Measurements from ENCODE around the gene FLG. TPM values are rescaled to one million over a fixed set of nuclear protein-coding genes. Genes with fewer than 3 reads are reported as not detected.
A peak's percentile ranks its signal among the peaks of the same experiment; 100 is the strongest.

Gene FLG
- 0.05 TPM for total RNA-seq
- 0.05 TPM for polyA plus RNA-seq

- Histone ChIP-seq H3K36me3 (ENCODE audit: insufficient read depth) (no peaks in the 10 kb centered on the region), H3K4me3 (ENCODE audit: low read depth, low read length) (no peak within 1 kb of the TSS), H3K27ac (ENCODE audit: low read depth) (no peak within 1 kb of the TSS), H3K4me1 (ENCODE audit: insufficient read depth) (no peaks in the 10 kb centered on the region)
- WGBS: 75% methylated on average over 1 of the region's 1 CpG
- DNase-seq (ENCODE audit: extremely low spot score): no peak
These were observed at the start of gene FLG for GRCh38 chr1:152325111-152325510. FLG (minus strand) TSS chr1:152325239; CDS start chr1:152315456, 9,783 bp downstream.

- Histone ChIP-seq H3K4me3 (ENCODE audit: low read depth, low read length) (no peak overlapping the region), H3K4me1 (ENCODE audit: insufficient read depth) (no peaks in the 10 kb centered on the region), H3K27ac (ENCODE audit: low read depth) (no peak overlapping the region), H3K36me3 (ENCODE audit: insufficient read depth) (no peaks in the 10 kb centered on the region)
- 66% methylated on average over 3 of the region's 3 CpGs for WGBS
- no peak for DNase-seq (ENCODE audit: extremely low spot score)
These were observed 49.4 kb upstream of the FLG start for GRCh38 chr1:152374451-152374850.

DNA sequence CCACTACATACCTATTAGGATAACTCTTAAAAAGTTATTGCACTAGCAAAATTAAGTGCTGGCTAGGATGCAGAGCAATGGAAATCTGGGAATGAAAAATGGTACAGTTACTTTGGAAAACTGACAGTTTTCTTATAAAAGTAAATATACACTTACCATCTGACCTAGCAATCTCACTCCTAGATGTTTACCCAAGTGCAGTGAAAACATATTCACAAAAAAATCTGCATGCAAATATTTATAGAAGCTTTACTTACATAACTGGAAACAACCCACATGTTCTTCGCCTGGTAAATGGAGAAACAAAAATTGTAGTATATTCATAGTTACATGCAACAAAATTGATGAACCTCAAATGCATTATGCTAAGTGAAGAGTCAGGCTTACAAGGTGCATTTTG lies 47.6 kb upstream of the FLG start:
- Histone ChIP-seq H3K4me3 (ENCODE audit: low read depth, low read length) (no peak overlapping the region), H3K36me3 (ENCODE audit: insufficient read depth) (no peaks in the 10 kb centered on the region), H3K4me1 (ENCODE audit: insufficient read depth) (no peaks in the 10 kb centered on the region), H3K27ac (ENCODE audit: low read depth) (no peak overlapping the region)
- WGBS: 57% methylated on average over 1 of the region's 1 CpG
- no peak for DNase-seq (ENCODE audit: extremely low spot score)

GRCh38 chr1:152367436-152367835 lies 42.4 kb upstream of the FLG start:
- no peak overlapping the region for H3K4me3 ChIP-seq (ENCODE audit: low read depth, low read length)
- no peak for DNase-seq (ENCODE audit: extremely low spot score)
- H3K27ac ChIP-seq (ENCODE audit: low read depth): no peak overlapping the region
- H3K4me1 ChIP-seq (ENCODE audit: insufficient read depth): no peaks in the 10 kb centered on the region
- WGBS: 68% methylated on average over 1 of the region's 1 CpG
- H3K36me3 ChIP-seq (ENCODE audit: insufficient read depth): no peaks in the 10 kb centered on the region

- 83% methylated on average over 2 of the region's 2 CpGs for WGBS
- no peak for DNase-seq (ENCODE audit: extremely low spot score)
- H3K4me3 ChIP-seq (ENCODE audit: low read depth, low read length): no peak within 1 kb of the TSS
These were observed 34.9 kb upstream of the FLG start, which contains the start of gene FLG2 for GRCh38 chr1:152359906-152360305. FLG2 (minus strand) TSS chr1:152360006; CDS start chr1:152358884, 1,122 bp downstream.

DNA sequence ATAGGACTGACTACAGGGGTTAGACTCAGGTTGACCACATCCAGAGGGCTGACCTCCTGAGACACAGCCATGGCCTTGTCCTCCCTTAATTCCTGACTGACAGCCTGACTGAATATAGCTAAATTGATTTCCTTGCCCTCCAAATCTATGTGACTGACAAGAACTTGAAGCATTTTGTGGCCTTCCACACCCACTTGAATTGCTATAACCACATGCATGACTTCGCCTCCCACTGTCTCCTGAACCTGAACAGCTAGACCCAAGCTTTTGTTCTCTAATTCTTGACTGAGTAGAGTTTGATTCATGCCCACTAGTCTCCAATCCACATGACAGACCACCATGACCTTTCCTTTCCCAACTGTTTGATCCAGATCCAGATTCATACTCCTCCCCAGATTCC lies 31.7 kb upstream of the FLG start:
- WGBS: 0% methylated on average over 1 of the region's 1 CpG
- no peak overlapping the region for H3K27ac ChIP-seq (ENCODE audit: low read depth)
- H3K36me3 ChIP-seq (ENCODE audit: insufficient read depth): no peaks in the 10 kb centered on the region
- no peak for DNase-seq (ENCODE audit: extremely low spot score)
- H3K4me3 ChIP-seq (ENCODE audit: low read depth, low read length): no peak overlapping the region
- no peaks in the 10 kb centered on the region for H3K4me1 ChIP-seq (ENCODE audit: insufficient read depth)

More at GRCh38 chr1:152359906-152360305, 34.9 kb upstream of the FLG start, which contains the start of gene FLG2:
- no peaks in the 10 kb centered on the region for H3K36me3 ChIP-seq (ENCODE audit: insufficient read depth)
- no peak within 1 kb of the TSS for H3K27ac ChIP-seq (ENCODE audit: low read depth)
- H3K4me1 ChIP-seq (ENCODE audit: insufficient read depth): no peaks in the 10 kb centered on the region

DNA sequence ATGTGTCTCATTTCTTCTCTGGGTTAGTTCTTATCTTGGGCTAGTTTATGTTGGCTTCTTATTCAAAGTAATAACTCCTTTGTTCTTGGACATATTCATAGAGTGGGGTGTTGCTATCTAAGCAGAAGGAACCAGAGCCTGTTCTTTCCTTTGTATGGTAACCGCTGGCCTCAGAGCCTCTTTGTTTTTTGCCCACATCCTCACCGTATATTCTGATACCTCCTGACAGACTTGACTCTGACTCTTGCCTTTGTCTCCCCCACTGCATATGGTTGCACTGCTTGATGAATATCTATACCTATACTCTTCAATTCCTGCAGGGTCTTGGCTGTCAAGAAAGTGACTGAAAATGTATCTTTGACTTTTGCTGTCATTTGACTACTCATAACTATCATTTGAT lies 24.6 kb upstream of the FLG start:
- H3K36me3 ChIP-seq (ENCODE audit: insufficient read depth): no peaks in the 10 kb centered on the region
- DNase-seq (ENCODE audit: extremely low spot score): no peak
- H3K27ac ChIP-seq (ENCODE audit: low read depth): no peak overlapping the region
- H3K4me1 ChIP-seq (ENCODE audit: insufficient read depth): no peaks in the 10 kb centered on the region
- 96% methylated on average over 2 of the region's 2 CpGs for WGBS
- no peak overlapping the region for H3K4me3 ChIP-seq (ENCODE audit: low read depth, low read length)

GRCh38 chr1:152348447-152348846 lies 23.4 kb upstream of the FLG start:
- DNase-seq (ENCODE audit: extremely low spot score): no peak
- no peaks in the 10 kb centered on the region for H3K36me3 ChIP-seq (ENCODE audit: insufficient read depth)
- H3K27ac ChIP-seq (ENCODE audit: low read depth): no peak overlapping the region
- H3K4me3 ChIP-seq (ENCODE audit: low read depth, low read length): no peak overlapping the region
- no peaks in the 10 kb centered on the region for H3K4me1 ChIP-seq (ENCODE audit: insufficient read depth)
- 55% methylated on average over 1 of the region's 1 CpG for WGBS

DNA sequence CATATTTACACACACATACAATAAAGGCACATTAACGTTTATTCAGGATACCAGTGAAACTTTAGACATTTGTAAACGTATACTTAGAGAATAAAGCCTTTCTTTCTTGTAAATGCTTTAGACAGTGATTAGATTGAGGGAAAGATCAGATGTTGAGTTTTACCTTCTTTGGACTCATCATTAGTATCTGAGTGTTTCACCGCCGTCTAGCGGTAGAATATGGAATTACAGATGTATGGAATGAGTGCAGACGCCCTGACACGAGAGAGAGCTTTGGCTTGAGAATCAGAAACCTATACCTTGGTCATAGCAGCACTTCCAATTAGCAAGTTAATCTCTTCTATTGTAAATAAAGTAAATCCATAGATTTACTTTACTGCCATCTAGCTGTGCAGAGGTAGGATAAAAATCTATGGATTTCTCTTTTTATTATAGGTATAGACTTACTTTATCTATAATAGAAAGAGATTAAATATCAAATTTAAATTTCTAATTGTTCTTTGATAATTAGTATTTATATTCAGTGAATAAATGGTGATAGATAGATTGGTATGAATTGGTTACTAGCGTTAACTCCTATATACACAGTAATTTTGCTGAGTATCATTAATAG lies 22.2 kb upstream of the FLG start:
- Histone ChIP-seq H3K36me3 (ENCODE audit: insufficient read depth) (no peaks in the 10 kb centered on the region), H3K27ac (ENCODE audit: low read depth) (no peak overlapping the region), H3K4me1 (ENCODE audit: insufficient read depth) (no peaks in the 10 kb centered on the region), H3K4me3 (ENCODE audit: low read depth, low read length) (no peak overlapping the region)
- WGBS: 22% methylated on average over 8 of the region's 8 CpGs
- DNase-seq (ENCODE audit: extremely low spot score): peak; percentile 6

- no peak overlapping the region for H3K27ac ChIP-seq (ENCODE audit: low read depth)
- H3K36me3 ChIP-seq (ENCODE audit: insufficient read depth): no peaks in the 10 kb centered on the region
- no peak overlapping the region for H3K4me3 ChIP-seq (ENCODE audit: low read depth, low read length)
- no peaks in the 10 kb centered on the region for H3K4me1 ChIP-seq (ENCODE audit: insufficient read depth)
- no peak for DNase-seq (ENCODE audit: extremely low spot score)
These were observed 19.4 kb upstream of the FLG start for GRCh38 chr1:152344438-152344837.

GRCh38 chr1:152343006-152343405 lies 18.0 kb upstream of the FLG start:
- DNase-seq (ENCODE audit: extremely low spot score): no peak
- 64% methylated on average over 3 of the region's 3 CpGs for WGBS
- H3K27ac ChIP-seq (ENCODE audit: low read depth): no peak overlapping the region

DNA sequence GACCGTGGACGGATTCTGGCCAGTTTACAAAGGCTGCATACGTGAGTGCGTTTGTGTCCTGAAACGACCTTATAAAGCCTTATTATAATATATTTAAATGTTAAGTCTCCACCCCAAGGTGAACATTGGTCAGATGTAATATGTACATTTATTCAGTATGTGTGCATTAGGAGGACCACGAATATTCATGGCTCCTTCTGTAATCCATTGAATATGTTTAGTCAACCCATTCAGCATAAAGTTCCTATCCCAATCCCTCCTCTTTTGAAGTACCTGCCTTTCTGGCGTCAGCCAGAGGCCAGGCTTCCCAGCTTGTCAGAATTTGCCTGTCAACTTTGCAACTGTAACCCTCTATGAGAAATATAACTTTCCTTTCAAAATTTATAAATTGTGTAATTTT lies 10.4 kb upstream of the FLG start:
- 68% methylated on average over 7 of the region's 7 CpGs for WGBS
- Histone ChIP-seq H3K36me3 (ENCODE audit: insufficient read depth) (no peaks in the 10 kb centered on the region), H3K27ac (ENCODE audit: low read depth) (no peak overlapping the region), H3K4me1 (ENCODE audit: insufficient read depth) (no peaks in the 10 kb centered on the region), H3K4me3 (ENCODE audit: low read depth, low read length) (no peak overlapping the region)
- no peak for DNase-seq (ENCODE audit: extremely low spot score)

More at GRCh38 chr1:152343006-152343405, 18.0 kb upstream of the FLG start:
- Histone ChIP-seq H3K36me3 (ENCODE audit: insufficient read depth) (no peaks in the 10 kb centered on the region), H3K4me3 (ENCODE audit: low read depth, low read length) (no peak overlapping the region), H3K4me1 (ENCODE audit: insufficient read depth) (no peaks in the 10 kb centered on the region)

- 91% methylated on average over 1 of the region's 1 CpG for WGBS
- Histone ChIP-seq H3K4me3 (ENCODE audit: low read depth, low read length) (no peak overlapping the region), H3K36me3 (ENCODE audit: insufficient read depth) (no peaks in the 10 kb centered on the region), H3K4me1 (ENCODE audit: insufficient read depth) (no peaks in the 10 kb centered on the region), H3K27ac (ENCODE audit: low read depth) (no peak overlapping the region)
- no peak for DNase-seq (ENCODE audit: extremely low spot score)
These were observed 3.9 kb upstream of the FLG start for GRCh38 chr1:152328801-152329391.

- 100% methylated on average over 1 of the region's 1 CpG for WGBS
- DNase-seq (ENCODE audit: extremely low spot score): no peak
- Histone ChIP-seq H3K27ac (ENCODE audit: low read depth) (no peak overlapping the region), H3K36me3 (ENCODE audit: insufficient read depth) (no peaks in the 10 kb centered on the region), H3K4me3 (ENCODE audit: low read depth, low read length) (no peak overlapping the region), H3K4me1 (ENCODE audit: insufficient read depth) (no peaks in the 10 kb centered on the region)
These were observed 11.1 kb downstream of the FLG start for GRCh38 chr1:152313970-152314369.
